NCI-H226 (cell line): Measurements from ENCODE around the gene VPS11.

Experiments
- DNase-seq: peaks from one replicate; pipeline ENCODE4 v3.0.0-alpha.2; 2015

Gene VPS11

DNA sequence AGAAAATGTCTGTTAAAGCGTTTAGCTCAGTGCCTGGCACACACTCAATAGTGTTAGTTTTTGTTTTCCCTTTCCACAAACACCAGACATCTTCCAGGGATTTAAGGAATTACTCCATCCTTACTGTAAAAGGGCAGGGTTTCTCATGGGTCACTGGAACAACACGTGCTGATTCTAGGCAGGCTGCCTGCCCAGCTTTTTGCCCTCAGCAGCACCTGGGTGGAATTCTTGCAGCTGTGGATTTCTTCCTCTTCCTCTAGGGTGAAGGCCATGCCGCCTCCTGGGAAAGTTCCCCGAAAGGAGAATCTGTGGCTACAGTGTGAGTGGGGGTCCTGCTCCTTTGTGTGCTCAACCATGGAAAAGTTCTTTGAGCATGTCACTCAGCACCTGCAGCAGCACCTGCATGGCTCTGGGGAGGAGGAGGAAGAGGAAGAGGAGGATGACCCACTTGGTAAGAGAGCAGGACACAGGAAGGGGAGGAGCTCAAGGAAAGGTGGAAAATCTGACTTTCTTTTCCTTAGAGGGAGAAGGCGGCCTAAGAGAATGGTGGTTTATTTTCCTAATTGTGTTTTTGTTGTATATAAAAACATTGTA is 59.2 kb downstream of the VPS11 start:
- DNase-seq = no peak

DNA sequence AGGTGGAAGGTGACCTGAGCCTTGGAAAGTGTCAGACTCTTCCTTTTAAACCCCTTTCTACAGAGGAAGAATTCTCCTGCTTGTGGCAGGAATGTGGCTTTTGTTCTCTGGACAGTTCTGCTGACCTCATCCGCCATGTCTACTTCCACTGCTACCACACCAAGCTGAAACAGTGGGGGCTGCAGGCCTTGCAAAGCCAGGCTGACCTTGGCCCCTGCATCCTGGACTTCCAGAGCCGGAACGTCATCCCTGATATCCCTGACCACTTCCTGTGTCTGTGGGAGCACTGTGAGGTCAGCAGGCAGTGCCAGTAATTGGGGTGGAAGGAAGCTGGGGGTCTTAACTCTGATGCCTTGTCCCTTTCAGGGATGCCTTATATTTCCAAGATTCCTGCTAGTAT is 63.0 kb downstream of the VPS11 start:
- DNase-seq = peak; percentile 29
